SH-SY5Y (cell line): ENCODE results near the gene FHAD1.

ENCODE experiments used
- GATA2 ChIP-seq: IDR thresholded peaks from 2 replicates; pipeline ENCODE4 v1.6.1; 2011; ENCODE audit warnings: mild to moderate bottlenecking, low read depth, low read length
- GATA3 ChIP-seq: IDR thresholded peaks from 2 replicates; pipeline ENCODE4 v1.6.1; 2011; ENCODE audit warnings: low read depth, mild to moderate bottlenecking, low read length, moderate library complexity

- TF ChIP-seq GATA2 (no peak), GATA3 (no peak)
These were observed 29.1 kb downstream of the FHAD1 start for GRCh38 chr1:15275921-15276683.
